ENCODE measurements around the gene GPC1.

- TF ChIP-seq POLR2A (IDR thresholded peaks at IDR 0.05) (no peak), CTCF (IDR thresholded peaks at IDR 0.05 in 8 of 11, conservative IDR thresholded peaks at IDR 0.05 in 3 of 11) (no peak)
Observed at GRCh38 chr2:240457223-240458043, 22.0 kb downstream of the GPC1 start.
